DND-41 (cell line): Measurements from ENCODE around the gene CCNG2.

ENCODE experiments used
- ATAC-seq: fragments of 200-7000 bp; cut with Tn5 transposase; 3 replicates; pipeline ENCODE4 v1.9.1; 2021; ENCODE audit warnings: low read depth; ENCODE audit not compliant: insufficient read depth
- DNase-seq: peaks from one replicate; pipeline ENCODE4 v3.0.0-alpha.2; 2020
- H2AFZ ChIP-seq: 2 replicates; pipeline ENCODE4 v1.6.0; 2012; ENCODE audit warnings: low read depth, low read length
- H3K27ac ChIP-seq: 2 replicates; pipeline ENCODE4 v1.5.1; 2012; ENCODE audit warnings: low read length, inconsistent platforms
- H3K27me3 ChIP-seq: fragments of 200-600 bp; sonication (generic); 2 replicates; pipeline ENCODE4 v1.6.0; 2012; ENCODE audit warnings: low read length, mild to moderate bottlenecking, inconsistent platforms; ENCODE audit not compliant: insufficient read depth, poor library complexity
- H3K36me3 ChIP-seq: 2 replicates; pipeline ENCODE4 v1.5.1; 2012; ENCODE audit warnings: low read length, inconsistent platforms; ENCODE audit not compliant: insufficient read depth
- H3K4me1 ChIP-seq: 2 replicates; pipeline ENCODE4 v1.5.1; 2012; ENCODE audit warnings: mild to moderate bottlenecking, low read length; ENCODE audit not compliant: insufficient read depth
- H3K4me2 ChIP-seq: 2 replicates; pipeline ENCODE4 v1.6.0; 2012; ENCODE audit warnings: mild to moderate bottlenecking, moderate library complexity, low read length, inconsistent platforms; ENCODE audit not compliant: insufficient read depth
- H3K4me3 ChIP-seq, 2 experiments: fragments of 200-600 bp in 1 of 2; shearing (Covaris generic) in 1 of 2; 2 replicates each; pipeline ENCODE4 v1.5.1; 2012 to 2016; ENCODE audit warnings: inconsistent platforms in 2 of 2, low read length in 2 of 2, mild to moderate bottlenecking in 2 of 2, low read depth in 1 of 2, moderate library complexity in 1 of 2
- H3K79me2 ChIP-seq: 2 replicates; pipeline ENCODE4 v1.6.0; 2012; ENCODE audit warnings: low read length, inconsistent platforms; ENCODE audit not compliant: insufficient read depth
- H3K9ac ChIP-seq: 2 replicates; pipeline ENCODE4 v1.6.0; 2012; ENCODE audit warnings: low read depth, mild to moderate bottlenecking, inconsistent platforms, low read length, moderate library complexity
- H3K9me3 ChIP-seq: 2 replicates; pipeline ENCODE4 v1.5.1; 2012; ENCODE audit warnings: low read length, moderate library complexity, mild to moderate bottlenecking, inconsistent platforms; ENCODE audit not compliant: insufficient read depth, severe bottlenecking
- H4K20me1 ChIP-seq: 2 replicates; pipeline ENCODE4 v1.6.0; 2012; ENCODE audit warnings: low read length; ENCODE audit not compliant: insufficient read depth
- CTCF ChIP-seq: IDR thresholded peaks from 2 replicates; pipeline ENCODE4 v1.5.1; 2012; ENCODE audit warnings: borderline replicate concordance, low read length, moderate library complexity, mild to moderate bottlenecking; ENCODE audit not compliant: poor library complexity, severe bottlenecking; ENCODE audit errors: extremely low read depth
- EZH2 ChIP-seq: IDR thresholded peaks from 3 replicates; pipeline ENCODE4 v1.6.1; 2012; ENCODE audit warnings: borderline replicate concordance, low read depth, mild to moderate bottlenecking, moderate library complexity, low read length, inconsistent platforms; ENCODE audit not compliant: severe bottlenecking

The CCNG2 gene

GRCh38 chr4:77153006-77153405, 4.0 kb upstream of the CCNG2 start:
- DNase-seq: no peak
- H3K4me3 ChIP-seq: no peak overlapping the region
- ATAC-seq: no peak
- no peaks in the 10 kb centered on the region for H3K9me3 ChIP-seq
- H3K36me3 ChIP-seq: peaks cover 6% of the 10 kb centered on the region; the same call in 1 of the 2 replicates
- no peak overlapping the region for H3K27ac ChIP-seq
- no peak overlapping the region for H3K9ac ChIP-seq
- H3K4me1 ChIP-seq: peaks cover 8% of the 10 kb centered on the region
- no peak overlapping the region for H2AFZ ChIP-seq
- H3K79me2 ChIP-seq: peaks cover 10% of the 10 kb centered on the region
- no peak overlapping the region for H3K4me2 ChIP-seq
- no peaks in the 10 kb centered on the region for H3K27me3 ChIP-seq
- no peak for TF ChIP-seq CTCF
- H4K20me1 ChIP-seq: no peaks in the 10 kb centered on the region

GRCh38 chr4:77154065-77154464, 2.9 kb upstream of the CCNG2 start:
- Histone ChIP-seq H2AFZ (no peak overlapping the region), H3K4me3 (no peak overlapping the region), H3K4me2 (no peak overlapping the region), H3K9me3 (no peaks in the 10 kb centered on the region), H3K27ac (no peak overlapping the region), H3K4me1 (peaks cover 18% of the 10 kb centered on the region), H3K79me2 (peaks cover 20% of the 10 kb centered on the region), H3K27me3 (no peaks in the 10 kb centered on the region), H3K9ac (no peak overlapping the region), H3K36me3 (peaks cover 16% of the 10 kb centered on the region; the same call in 1 of the 2 replicates), H4K20me1 (0 out of 2 replicates have a peak, but pooled peaks cover 5% of the 10 kb centered on the region)
- TF ChIP-seq CTCF: no peak
- no peak for TF ChIP-seq EZH2
- DNase-seq (no peak), ATAC-seq (no peak)

- Histone ChIP-seq H3K79me2 (peaks cover 29% of the 10 kb centered on the region), H3K4me3 (no peak overlapping the region), H2AFZ (no peak overlapping the region; the same call in 1 of the 2 replicates), H4K20me1 (0 out of 2 replicates have a peak, but pooled peaks cover 5% of the 10 kb centered on the region), H3K36me3 (peaks cover 25% of the 10 kb centered on the region), H3K27me3 (no peaks in the 10 kb centered on the region), H3K4me1 (peaks cover 27% of the 10 kb centered on the region), H3K4me2 (no peak overlapping the region), H3K9ac (no peak overlapping the region), H3K9me3 (no peaks in the 10 kb centered on the region), H3K27ac (no peak overlapping the region)
- no peak for ATAC-seq
- no peak for TF ChIP-seq CTCF
- no peak for TF ChIP-seq EZH2
- DNase-seq: no peak
Measured at GRCh38 chr4:77154761-77155499, 2.1 kb upstream of the CCNG2 start.
